ENCODE measurements around the gene ST8SIA6.

Gene ST8SIA6

GRCh38 chr10:17394854-17395253, 59.5 kb downstream of the ST8SIA6 start:
- Mint-ChIP-seq H3K9me3 (no peaks in the 10 kb centered on the region), H3K4me1 (no peaks in the 10 kb centered on the region), H3K27ac (no peak overlapping the region), H3K36me3 (no peaks in the 10 kb centered on the region), H3K4me3 (no peak overlapping the region)
- ATAC-seq (peak; percentile 87), DNase-seq (ENCODE audit: low spot score in 2 of 2) (peak in 1 of 2 donors; percentile 50)

GRCh38 chr10:17387861-17388503, 66.4 kb downstream of the ST8SIA6 start:
- no peaks in the 10 kb centered on the region for H3K4me1 Mint-ChIP-seq
- H3K27ac Mint-ChIP-seq: no peak overlapping the region
- no peaks in the 10 kb centered on the region for H3K9me3 Mint-ChIP-seq
- no peak for ATAC-seq
- H3K4me3 Mint-ChIP-seq: no peak overlapping the region
- H3K36me3 Mint-ChIP-seq: no peaks in the 10 kb centered on the region
- no peak for DNase-seq (ENCODE audit: low spot score in 2 of 2)

GRCh38 chr10:17386616-17387075, 67.7 kb downstream of the ST8SIA6 start:
- Mint-ChIP-seq H3K27ac (no peak overlapping the region), H3K9me3 (no peaks in the 10 kb centered on the region), H3K4me1 (no peaks in the 10 kb centered on the region), H3K4me3 (no peak overlapping the region), H3K36me3 (no peaks in the 10 kb centered on the region)
- DNase-seq (ENCODE audit: low spot score in 2 of 2) (no peak), ATAC-seq (no peak)

GRCh38 chr10:17386021-17386420, 68.4 kb downstream of the ST8SIA6 start:
- no peak overlapping the region for H3K27ac Mint-ChIP-seq
- H3K9me3 Mint-ChIP-seq: no peaks in the 10 kb centered on the region
- H3K36me3 Mint-ChIP-seq: no peaks in the 10 kb centered on the region
- no peak overlapping the region for H3K4me3 Mint-ChIP-seq
- ATAC-seq (no peak), DNase-seq (ENCODE audit: low spot score in 2 of 2) (no peak)
- no peaks in the 10 kb centered on the region for H3K4me1 Mint-ChIP-seq

- ATAC-seq: no peak
- no peak overlapping the region for H3K27ac Mint-ChIP-seq
- H3K9me3 Mint-ChIP-seq: no peaks in the 10 kb centered on the region
- no peaks in the 10 kb centered on the region for H3K4me1 Mint-ChIP-seq
- no peak for DNase-seq (ENCODE audit: low spot score in 2 of 2)
- no peak overlapping the region for H3K4me3 Mint-ChIP-seq
- no peaks in the 10 kb centered on the region for H3K36me3 Mint-ChIP-seq
Observed at GRCh38 chr10:17385066-17385465, 69.3 kb downstream of the ST8SIA6 start.

GRCh38 chr10:17383801-17384555, 70.4 kb downstream of the ST8SIA6 start:
- Mint-ChIP-seq H3K27ac (no peak overlapping the region), H3K4me3 (no peak overlapping the region), H3K4me1 (no peaks in the 10 kb centered on the region), H3K36me3 (no peaks in the 10 kb centered on the region), H3K9me3 (no peaks in the 10 kb centered on the region)
- no peak for ATAC-seq
- DNase-seq (ENCODE audit: low spot score in 2 of 2): no peak

- Mint-ChIP-seq H3K9me3 (no peaks in the 10 kb centered on the region), H3K36me3 (no peaks in the 10 kb centered on the region), H3K4me3 (no peak overlapping the region), H3K27ac (no peak overlapping the region), H3K4me1 (no peaks in the 10 kb centered on the region)
- no peak for DNase-seq (ENCODE audit: low spot score in 2 of 2)
- no peak for ATAC-seq
Observed at GRCh38 chr10:17381502-17382142, 72.8 kb downstream of the ST8SIA6 start.

GRCh38 chr10:17380888-17381287, 73.5 kb downstream of the ST8SIA6 start:
- ATAC-seq (no peak), DNase-seq (ENCODE audit: low spot score in 2 of 2) (no peak)
- H3K4me1 Mint-ChIP-seq: no peaks in the 10 kb centered on the region
- no peaks in the 10 kb centered on the region for H3K9me3 Mint-ChIP-seq
- no peak overlapping the region for H3K27ac Mint-ChIP-seq
- H3K36me3 Mint-ChIP-seq: no peaks in the 10 kb centered on the region
- no peak overlapping the region for H3K4me3 Mint-ChIP-seq

- ATAC-seq (no peak), DNase-seq (ENCODE audit: low spot score in 2 of 2) (no peak)
- H3K9me3 Mint-ChIP-seq: no peaks in the 10 kb centered on the region
- no peak overlapping the region for H3K27ac Mint-ChIP-seq
- H3K4me1 Mint-ChIP-seq: no peaks in the 10 kb centered on the region
- H3K36me3 Mint-ChIP-seq: no peaks in the 10 kb centered on the region
- no peak overlapping the region for H3K4me3 Mint-ChIP-seq
Observed at GRCh38 chr10:17380016-17380415, 74.4 kb downstream of the ST8SIA6 start.

GRCh38 chr10:17379151-17379690, 75.2 kb downstream of the ST8SIA6 start:
- ATAC-seq: no peak
- H3K4me1 Mint-ChIP-seq: no peaks in the 10 kb centered on the region
- no peak for DNase-seq (ENCODE audit: low spot score in 2 of 2)
- no peaks in the 10 kb centered on the region for H3K36me3 Mint-ChIP-seq
- no peaks in the 10 kb centered on the region for H3K9me3 Mint-ChIP-seq
- H3K27ac Mint-ChIP-seq: no peak overlapping the region
- no peak overlapping the region for H3K4me3 Mint-ChIP-seq

- Mint-ChIP-seq H3K36me3 (no peaks in the 10 kb centered on the region), H3K4me3 (no peak overlapping the region)
Observed at GRCh38 chr10:17375936-17376584, 78.3 kb downstream of the ST8SIA6 start.

GRCh38 chr10:17368708-17369272, 85.6 kb downstream of the ST8SIA6 start:
- no peaks in the 10 kb centered on the region for H3K4me1 Mint-ChIP-seq
- ATAC-seq: peak; percentile 84

More at GRCh38 chr10:17375936-17376584, 78.3 kb downstream of the ST8SIA6 start:
- DNase-seq (ENCODE audit: low spot score in 2 of 2): peak; percentile 11 to 63
- Mint-ChIP-seq H3K27ac (no peak overlapping the region), H3K9me3 (no peaks in the 10 kb centered on the region), H3K4me1 (no peaks in the 10 kb centered on the region)
- no peak for ATAC-seq

GRCh38 chr10:17366705-17367104, 87.7 kb downstream of the ST8SIA6 start:
- no peaks in the 10 kb centered on the region for H3K4me1 Mint-ChIP-seq
- H3K36me3 Mint-ChIP-seq: no peaks in the 10 kb centered on the region
- no peak overlapping the region for H3K4me3 Mint-ChIP-seq
- no peak for DNase-seq (ENCODE audit: low spot score in 2 of 2)
- no peak for ATAC-seq
- H3K27ac Mint-ChIP-seq: no peak overlapping the region
- no peaks in the 10 kb centered on the region for H3K9me3 Mint-ChIP-seq

More at GRCh38 chr10:17368708-17369272, 85.6 kb downstream of the ST8SIA6 start:
- Mint-ChIP-seq H3K36me3 (no peaks in the 10 kb centered on the region), H3K4me3 (no peak overlapping the region), H3K9me3 (no peaks in the 10 kb centered on the region), H3K27ac (no peak overlapping the region)
- no peak for DNase-seq (ENCODE audit: low spot score in 2 of 2)

- ATAC-seq (no peak), DNase-seq (ENCODE audit: low spot score in 2 of 2) (no peak)
- Mint-ChIP-seq H3K36me3 (no peaks in the 10 kb centered on the region), H3K4me1 (no peaks in the 10 kb centered on the region), H3K9me3 (no peaks in the 10 kb centered on the region), H3K4me3 (no peak overlapping the region), H3K27ac (no peak overlapping the region)
Observed at GRCh38 chr10:17365402-17365801, 89.0 kb downstream of the ST8SIA6 start.

- H3K36me3 Mint-ChIP-seq: no peaks in the 10 kb centered on the region
- H3K27ac Mint-ChIP-seq: no peak overlapping the region
Observed at GRCh38 chr10:17358461-17358860, 95.9 kb downstream of the ST8SIA6 start.

More at GRCh38 chr10:17358461-17358860, 95.9 kb downstream of the ST8SIA6 start:
- H3K4me1 Mint-ChIP-seq: peaks cover 6% of the 10 kb centered on the region
- ATAC-seq (no peak), DNase-seq (ENCODE audit: low spot score in 2 of 2) (no peak)
- no peak overlapping the region for H3K4me3 Mint-ChIP-seq
- H3K9me3 Mint-ChIP-seq: no peaks in the 10 kb centered on the region
